ENCODE results near the gene TENT4B. TPM values are rescaled to one million over a fixed set of nuclear protein-coding genes. Genes with fewer than 3 reads are reported as not detected.

TENT4B gene
- total RNA-seq, 1 experiment from 2014 or later: 13.0 TPM

- Histone ChIP-seq H3K23me2 (ENCODE audit: insufficient read length, low read depth, low read length, poor library complexity, severe bottlenecking) (peaks cover 15% of the 10 kb centered on the region), H3K56ac (ENCODE audit: insufficient read length, low read depth, low read length) (no peak overlapping the region), H2BK20ac (ENCODE audit: low read depth, low read length, poor library complexity, severe bottlenecking) (no peak overlapping the region), H2AK5ac (ENCODE audit: insufficient read length, low read length) (no peak overlapping the region), H3K9ac (ENCODE audit: extremely low read depth, insufficient read length, low read length) (no peak overlapping the region), H4K5ac (ENCODE audit: insufficient read length, low read depth, low read length) (no peak overlapping the region), H2BK120ac (ENCODE audit: low read depth, low read length, poor library complexity, severe bottlenecking) (no peak overlapping the region), H3T11ph (ENCODE audit: low read length) (no peak overlapping the region), H4K8ac (replicated peaks; ENCODE audit: insufficient read length, low read depth, low read length) (no peak overlapping the region), H3K79me1 (ENCODE audit: insufficient read depth, low read depth, low read length, poor library complexity, severe bottlenecking) (peaks cover 8% of the 10 kb centered on the region), H2BK15ac (ENCODE audit: low read depth, low read length) (no peak overlapping the region), H2BK12ac (ENCODE audit: insufficient read length, low read depth, low read length) (no peak overlapping the region), H3K79me2 (ENCODE audit: insufficient read depth, low read length) (peaks cover 21% of the 10 kb centered on the region; the same call in 1 of the 2 replicates), H4K20me1 (ENCODE audit: control insufficient read depth, insufficient read depth, insufficient read length) (peaks cover 3% of the 10 kb centered on the region), H2AFZ (ENCODE audit: low read length) (no peak overlapping the region), H3K23ac (ENCODE audit: insufficient read length, low read depth, low read length) (no peak overlapping the region), H3K27me3 (ENCODE audit: insufficient read depth, low read length) (no peaks in the 10 kb centered on the region), H3K27ac (ENCODE audit: insufficient read length, low read depth, low read length) (no peak overlapping the region), H3K4me1 (ENCODE audit: insufficient read depth, low read length) (peaks cover 3% of the 10 kb centered on the region), H2BK5ac (ENCODE audit: insufficient read length, low read length) (no peak overlapping the region), H3K4ac (ENCODE audit: low read depth, low read length) (no peak overlapping the region), H3K4me2 (ENCODE audit: insufficient read depth, insufficient read length, low read length) (peak overlapping the region; percentile 84), H3K18ac (ENCODE audit: insufficient read length, low read depth, low read length) (no peak overlapping the region), H4K91ac (ENCODE audit: insufficient read length, low read depth, low read length) (no peak overlapping the region), H3K9me3 (ENCODE audit: control insufficient read depth, low read depth, low read length) (no peaks in the 10 kb centered on the region), H3K14ac (ENCODE audit: insufficient read depth, low read length) (no peak overlapping the region)
- Mint-ChIP-seq H3K36me3 (ENCODE audit: insufficient read depth in 1 of 3, low read depth in 3 of 3) (peaks cover 0 to 3% (median 0%) of the 10 kb centered on the region in 3 experiments; a peak in 3 of 7 replicates), H3K4me3 (peak overlapping the region; percentile 73 to 91; a peak in 4 of 5 replicates), H3K27me3 (ENCODE audit: low read depth) (peaks cover 3% of the 10 kb centered on the region; the same call in 1 of the 2 replicates), H3K27ac (no peak overlapping the region; a peak in 1 of 7 replicates), H3K4me1 (peaks cover 18 to 23% of the 10 kb centered on the region in 2 experiments), H3K9me3 (no peaks in the 10 kb centered on the region; a peak in 1 of 5 replicates)
- TF ChIP-seq CTCF (conservative IDR thresholded peaks at IDR 0.05): no peak
- no peak for DNase-seq
- WGBS (ENCODE audit: extremely low coverage, insufficient read length, low lambda C conversion rate): no CpG with 5 or more reads among the region's 1 CpG
Measured at GRCh38 chr16:50155925-50156324, 2.8 kb downstream of the TENT4B start.
